ENCODE measurements around the gene FDX1. TPM values are rescaled to one million over a fixed set of nuclear protein-coding genes. Genes with fewer than 3 reads are reported as not detected.
A peak's percentile ranks its signal among the peaks of the same experiment; 100 is the strongest.

FDX1 gene
- total RNA-seq, 2 donors from 2014 or later: 8.5 to 15.3 TPM

- Mint-ChIP-seq H3K36me3 (ENCODE audit: low read depth) (peaks cover 65% of the 10 kb centered on the region), H3K9me3 (no peaks in the 10 kb centered on the region), H3K4me3 (no peak overlapping the region), H3K27ac (no peak overlapping the region), H3K27me3 (no peaks in the 10 kb centered on the region), H3K4me1 (peaks cover 29% of the 10 kb centered on the region)
- ATAC-seq (replicated peaks): no peak
These were observed 8.3 kb downstream of the FDX1 start for GRCh38 chr11:110438017-110438416.

DNA sequence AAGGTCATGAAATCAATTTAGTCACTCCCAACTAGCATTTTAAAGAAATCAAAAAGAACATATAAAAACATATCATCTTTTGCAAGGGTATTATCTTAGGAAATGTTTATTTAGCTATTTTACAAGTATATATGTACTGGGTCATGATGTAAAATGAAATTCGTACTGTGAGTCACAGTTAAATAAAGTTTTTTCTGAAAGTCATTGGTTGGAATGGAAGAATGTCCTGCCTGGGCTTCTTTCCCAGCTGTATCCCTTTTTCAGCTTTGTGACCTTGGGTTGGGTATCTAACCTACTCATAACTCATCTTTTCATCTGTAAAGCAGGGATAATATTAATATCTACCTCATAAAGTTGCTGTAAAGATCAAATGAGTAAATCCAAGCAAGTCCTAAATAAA, 15.7 kb downstream of the FDX1 start:
- H3K9me3 Mint-ChIP-seq: no peaks in the 10 kb centered on the region
- H3K4me3 Mint-ChIP-seq: no peak overlapping the region
- H3K4me1 Mint-ChIP-seq: peaks cover 26% of the 10 kb centered on the region
- no peak overlapping the region for H3K27ac Mint-ChIP-seq
- H3K27me3 Mint-ChIP-seq: no peaks in the 10 kb centered on the region
- no peak for ATAC-seq (replicated peaks)
- peaks cover 59% of the 10 kb centered on the region for H3K36me3 Mint-ChIP-seq (ENCODE audit: low read depth)

- ATAC-seq (replicated peaks): no peak
- no peak overlapping the region for H3K4me3 Mint-ChIP-seq
- peaks cover 54% of the 10 kb centered on the region for H3K36me3 Mint-ChIP-seq (ENCODE audit: low read depth)
- no peaks in the 10 kb centered on the region for H3K27me3 Mint-ChIP-seq
- no peak overlapping the region for H3K27ac Mint-ChIP-seq
- H3K4me1 Mint-ChIP-seq: peaks cover 23% of the 10 kb centered on the region
- no peaks in the 10 kb centered on the region for H3K9me3 Mint-ChIP-seq
These were observed 16.3 kb downstream of the FDX1 start for GRCh38 chr11:110446061-110446460.

- H3K4me1 Mint-ChIP-seq: peaks cover 19% of the 10 kb centered on the region
- peaks cover 54% of the 10 kb centered on the region for H3K36me3 Mint-ChIP-seq (ENCODE audit: low read depth)
- H3K9me3 Mint-ChIP-seq: no peaks in the 10 kb centered on the region
- H3K27ac Mint-ChIP-seq: no peak overlapping the region
- no peak overlapping the region for H3K4me3 Mint-ChIP-seq
- H3K27me3 Mint-ChIP-seq: no peaks in the 10 kb centered on the region
- no peak for ATAC-seq (replicated peaks)
These were observed 16.8 kb downstream of the FDX1 start for GRCh38 chr11:110446594-110446993.

- no peak for ATAC-seq (replicated peaks)
- Mint-ChIP-seq H3K4me3 (no peak overlapping the region), H3K9me3 (no peaks in the 10 kb centered on the region), H3K27ac (no peak overlapping the region), H3K36me3 (ENCODE audit: low read depth) (peaks cover 54% of the 10 kb centered on the region), H3K27me3 (no peaks in the 10 kb centered on the region), H3K4me1 (peaks cover 26% of the 10 kb centered on the region)
These were observed 17.6 kb downstream of the FDX1 start for GRCh38 chr11:110447343-110447742.

DNA sequence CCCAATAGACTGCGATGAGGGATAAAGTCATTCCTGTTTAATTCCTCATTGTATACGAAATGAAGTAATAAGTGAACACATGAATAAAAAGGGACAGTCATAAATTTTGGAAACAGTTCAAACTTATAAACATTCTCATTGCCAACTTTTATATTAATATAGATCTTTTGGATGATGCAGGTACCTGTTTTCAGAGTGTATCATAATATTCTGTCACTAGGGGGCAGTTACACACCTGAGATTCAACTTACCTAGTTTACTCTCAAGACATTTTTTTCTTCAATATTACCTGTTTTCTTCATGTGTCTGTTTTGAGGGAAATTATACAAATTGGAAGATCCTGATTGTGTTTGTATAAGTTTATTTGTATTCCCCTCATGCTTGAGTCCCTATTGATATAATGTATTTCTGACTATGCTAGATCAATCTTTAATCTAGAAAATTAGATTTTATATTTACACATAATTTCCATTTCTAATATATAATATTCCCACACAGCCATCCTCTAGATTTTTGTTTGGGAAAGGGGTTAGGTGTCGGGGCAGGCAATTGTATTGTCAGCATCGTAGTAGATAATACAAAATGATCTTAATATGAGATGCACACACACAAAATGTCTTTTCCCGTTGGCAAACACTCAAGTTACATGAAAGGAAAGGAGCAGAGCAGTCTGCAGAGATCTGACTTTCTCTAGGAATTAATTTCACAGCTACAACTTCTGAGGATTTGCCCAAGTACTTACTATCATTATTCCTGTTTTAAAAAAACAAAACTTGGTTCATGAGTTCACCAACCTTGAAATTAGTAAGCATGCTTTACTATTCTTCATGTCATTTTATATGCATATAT, 18.4 kb downstream of the FDX1 start:
- H3K27ac Mint-ChIP-seq: no peak overlapping the region
- H3K9me3 Mint-ChIP-seq: no peaks in the 10 kb centered on the region
- peaks cover 26% of the 10 kb centered on the region for H3K4me1 Mint-ChIP-seq
- H3K27me3 Mint-ChIP-seq: no peaks in the 10 kb centered on the region
- peaks cover 53% of the 10 kb centered on the region for H3K36me3 Mint-ChIP-seq (ENCODE audit: low read depth)
- no peak overlapping the region for H3K4me3 Mint-ChIP-seq
- no peak for ATAC-seq (replicated peaks)

GRCh38 chr11:110450246-110450645, 20.5 kb downstream of the FDX1 start:
- no peak overlapping the region for H3K4me3 Mint-ChIP-seq
- no peak overlapping the region for H3K27ac Mint-ChIP-seq
- ATAC-seq (replicated peaks): no peak
- H3K9me3 Mint-ChIP-seq: no peaks in the 10 kb centered on the region
- peaks cover 49% of the 10 kb centered on the region for H3K36me3 Mint-ChIP-seq (ENCODE audit: low read depth)
- H3K4me1 Mint-ChIP-seq: peaks cover 35% of the 10 kb centered on the region
- no peaks in the 10 kb centered on the region for H3K27me3 Mint-ChIP-seq

DNA sequence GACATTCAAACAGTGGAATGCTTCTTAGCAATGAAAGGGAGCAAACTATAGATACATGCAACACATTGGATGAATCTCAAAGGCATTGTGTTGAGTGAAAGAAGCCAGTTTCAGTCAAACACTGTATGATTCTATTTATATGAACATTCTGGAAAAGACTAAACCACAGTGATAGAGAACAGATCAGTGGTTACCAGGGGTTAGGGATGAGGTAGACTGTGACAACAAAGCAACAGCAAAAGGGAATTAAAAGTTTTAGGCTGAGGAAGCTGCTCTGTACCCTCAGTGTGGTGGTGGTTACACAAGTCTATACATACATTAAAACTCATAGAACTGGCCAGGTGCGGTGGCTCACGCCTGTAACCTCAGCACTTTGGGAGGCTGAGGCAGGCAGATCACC, 23.0 kb downstream of the FDX1 start:
- ATAC-seq (replicated peaks): peak; percentile 64
- Mint-ChIP-seq H3K4me1 (peaks cover 39% of the 10 kb centered on the region), H3K36me3 (ENCODE audit: low read depth) (peaks cover 48% of the 10 kb centered on the region), H3K27me3 (no peaks in the 10 kb centered on the region), H3K9me3 (no peaks in the 10 kb centered on the region), H3K4me3 (peak overlapping the region; percentile 39), H3K27ac (peak overlapping the region; percentile 94)

- Mint-ChIP-seq H3K27me3 (no peaks in the 10 kb centered on the region), H3K4me3 (peak overlapping the region; percentile 76), H3K9me3 (no peaks in the 10 kb centered on the region), H3K36me3 (ENCODE audit: low read depth) (peaks cover 54% of the 10 kb centered on the region), H3K4me1 (peaks cover 34% of the 10 kb centered on the region), H3K27ac (peak overlapping the region; percentile 94)
- ATAC-seq (replicated peaks): peak; percentile 52
These were observed 24.1 kb downstream of the FDX1 start for GRCh38 chr11:110453684-110454354.

- peak overlapping the region; percentile 94 for H3K27ac Mint-ChIP-seq
- H3K4me3 Mint-ChIP-seq: peak overlapping the region; percentile 76
- H3K4me1 Mint-ChIP-seq: peaks cover 34% of the 10 kb centered on the region
These were observed 24.9 kb downstream of the FDX1 start for GRCh38 chr11:110454609-110455008.

DNA sequence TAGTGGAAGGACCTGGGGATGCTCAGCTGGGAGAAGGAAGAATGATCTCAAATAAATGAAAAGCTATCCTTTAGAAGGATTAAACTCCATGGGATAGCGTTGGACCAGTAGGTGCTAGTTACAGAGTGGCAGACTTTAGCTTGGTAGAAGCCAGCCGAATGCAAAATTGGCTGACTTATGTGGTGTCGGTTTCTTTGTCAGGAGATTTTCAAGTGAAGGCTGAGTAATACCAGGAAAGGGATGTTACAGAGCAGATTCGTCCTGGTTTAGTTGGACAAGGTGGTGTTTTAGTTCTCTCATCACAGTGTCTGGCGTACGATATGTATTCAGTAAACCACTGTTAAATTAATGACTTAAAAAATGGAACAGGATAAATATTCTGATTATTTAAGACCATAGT, 26.0 kb downstream of the FDX1 start:
- ATAC-seq (replicated peaks): peak; percentile 59
- Mint-ChIP-seq H3K9me3 (no peaks in the 10 kb centered on the region), H3K27ac (no peak overlapping the region), H3K27me3 (no peaks in the 10 kb centered on the region), H3K4me3 (peak overlapping the region; percentile 28), H3K36me3 (ENCODE audit: low read depth) (peaks cover 73% of the 10 kb centered on the region), H3K4me1 (peaks cover 34% of the 10 kb centered on the region)

More at GRCh38 chr11:110454609-110455008, 24.9 kb downstream of the FDX1 start:
- Mint-ChIP-seq H3K27me3 (no peaks in the 10 kb centered on the region), H3K36me3 (ENCODE audit: low read depth) (peaks cover 62% of the 10 kb centered on the region), H3K9me3 (no peaks in the 10 kb centered on the region)
- ATAC-seq (replicated peaks): peak; percentile 82

DNA sequence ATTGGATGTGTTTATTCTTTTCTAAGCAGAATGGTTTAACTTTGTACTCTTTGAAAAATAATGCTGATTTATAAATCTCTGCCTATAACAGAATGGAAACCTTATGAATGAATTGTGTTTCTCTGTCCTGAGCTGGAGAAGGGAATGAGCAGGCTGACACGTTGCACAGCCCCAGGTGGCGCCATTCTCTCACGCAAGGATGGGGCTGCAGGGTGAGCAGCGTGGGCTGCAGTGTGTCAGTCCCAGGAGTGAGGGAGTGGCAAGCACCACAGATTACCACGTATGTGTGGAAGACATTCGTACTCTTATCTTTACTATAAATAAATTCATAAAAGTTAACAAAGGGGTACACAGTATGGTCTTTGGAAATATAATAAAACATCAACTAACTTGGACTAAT, 33.4 kb downstream of the FDX1 start:
- Mint-ChIP-seq H3K9me3 (no peaks in the 10 kb centered on the region), H3K4me1 (no peaks in the 10 kb centered on the region), H3K27me3 (no peaks in the 10 kb centered on the region), H3K36me3 (ENCODE audit: low read depth) (peaks cover 58% of the 10 kb centered on the region), H3K4me3 (no peak overlapping the region), H3K27ac (no peak overlapping the region)
- peak; percentile 44 for ATAC-seq (replicated peaks)

DNA sequence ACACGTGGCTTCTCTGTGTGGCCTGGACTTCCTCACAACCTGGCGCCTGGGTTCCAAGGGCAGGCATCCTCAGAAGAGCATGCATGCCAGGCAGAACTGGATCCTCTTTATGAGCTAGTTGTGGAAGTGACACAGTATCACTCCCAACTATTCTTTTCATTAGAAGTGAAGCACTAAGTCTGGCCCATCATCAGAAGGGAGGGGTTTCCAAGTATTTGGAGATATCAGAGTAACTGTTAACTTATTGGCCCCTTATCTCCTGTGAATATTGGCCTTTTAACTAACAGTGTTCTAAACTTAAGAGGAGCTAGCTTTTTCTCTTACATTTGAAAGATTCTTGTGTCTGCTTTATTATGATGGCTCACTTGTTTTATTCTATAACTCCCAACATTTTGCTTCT, 35.5 kb downstream of the FDX1 start:
- H3K27me3 Mint-ChIP-seq: no peaks in the 10 kb centered on the region
- no peak overlapping the region for H3K27ac Mint-ChIP-seq
- H3K4me1 Mint-ChIP-seq: no peaks in the 10 kb centered on the region
- H3K36me3 Mint-ChIP-seq (ENCODE audit: low read depth): peaks cover 37% of the 10 kb centered on the region
- H3K4me3 Mint-ChIP-seq: no peak overlapping the region
- no peaks in the 10 kb centered on the region for H3K9me3 Mint-ChIP-seq
- ATAC-seq (replicated peaks): no peak

- Mint-ChIP-seq H3K27me3 (no peaks in the 10 kb centered on the region), H3K9me3 (no peaks in the 10 kb centered on the region), H3K27ac (no peak overlapping the region), H3K4me3 (no peak overlapping the region), H3K4me1 (no peaks in the 10 kb centered on the region), H3K36me3 (ENCODE audit: low read depth) (peaks cover 23% of the 10 kb centered on the region)
- no peak for ATAC-seq (replicated peaks)
These were observed 37.8 kb downstream of the FDX1 start for GRCh38 chr11:110467556-110467955.

- ATAC-seq (replicated peaks): no peak
- Mint-ChIP-seq H3K27me3 (no peaks in the 10 kb centered on the region), H3K4me1 (no peaks in the 10 kb centered on the region), H3K36me3 (ENCODE audit: low read depth) (peaks cover 19% of the 10 kb centered on the region), H3K9me3 (no peaks in the 10 kb centered on the region), H3K27ac (no peak overlapping the region), H3K4me3 (no peak overlapping the region)
These were observed 38.4 kb downstream of the FDX1 start for GRCh38 chr11:110468121-110468520.

Data from activated T-helper 17 cell treated with anti-CD3 and anti-CD28 coated beads, Interleukin-2, amount 50 U/mL, for 72 hours (primary cell).